ENCODE results near the gene MLANA.

The MLANA gene

GRCh38 chr9:5890641-5891040, at the start of gene MLANA:
TSS of gene MLANA (plus strand) at chr9:5890889. CDS start at chr9:5892475, 1,586 bp downstream.
- DNase-seq = no peak

GRCh38 chr9:5841771-5842573, 48.7 kb upstream of the MLANA start:
- peak; percentile 56 for DNase-seq

GRCh38 chr9:5842929-5843793, 47.5 kb upstream of the MLANA start:
- DNase-seq = no peak

- no peak for DNase-seq
Measured at GRCh38 chr9:5843794-5844471, 46.8 kb upstream of the MLANA start.

- no peak for DNase-seq
Measured at GRCh38 chr9:5845157-5845531, 45.5 kb upstream of the MLANA start.

GRCh38 chr9:5846096-5846495, 44.6 kb upstream of the MLANA start:
- no peak for DNase-seq

GRCh38 chr9:5846501-5846921, 44.2 kb upstream of the MLANA start:
- no peak for DNase-seq

- no peak for DNase-seq
Measured at GRCh38 chr9:5848372-5848882, 42.3 kb upstream of the MLANA start.

- no peak for DNase-seq
Measured at GRCh38 chr9:5850724-5851122, 40.0 kb upstream of the MLANA start.

GRCh38 chr9:5851445-5851844, 39.2 kb upstream of the MLANA start:
- peak; percentile 37 for DNase-seq

- DNase-seq = no peak
Measured at GRCh38 chr9:5852987-5853386, 37.7 kb upstream of the MLANA start.

- no peak for DNase-seq
Measured at GRCh38 chr9:5853617-5854016, 37.1 kb upstream of the MLANA start.

- no peak for DNase-seq
Measured at GRCh38 chr9:5854063-5854790, 36.5 kb upstream of the MLANA start.

- no peak for DNase-seq
Measured at GRCh38 chr9:5857928-5858327, 32.8 kb upstream of the MLANA start.

- DNase-seq = no peak
Measured at GRCh38 chr9:5858833-5859232, 31.9 kb upstream of the MLANA start.

- DNase-seq = no peak
Measured at GRCh38 chr9:5863092-5863746, 27.5 kb upstream of the MLANA start.

- no peak for DNase-seq
Measured at GRCh38 chr9:5864446-5864845, 26.2 kb upstream of the MLANA start.

GRCh38 chr9:5866272-5866671, 24.4 kb upstream of the MLANA start:
- DNase-seq = no peak

GRCh38 chr9:5866685-5867084, 24.0 kb upstream of the MLANA start:
- no peak for DNase-seq

GRCh38 chr9:5868235-5868634, 22.5 kb upstream of the MLANA start:
- no peak for DNase-seq

GRCh38 chr9:5869315-5870019, 21.2 kb upstream of the MLANA start:
- DNase-seq = peak; percentile 25

- DNase-seq = no peak
Measured at GRCh38 chr9:5870020-5870339, 20.7 kb upstream of the MLANA start.

All from activated naive CD4-positive, alpha-beta T cell treated with anti-CD3 and anti-CD28 coated beads, Interleukin-2, amount 50 U/mL, for 16 hours (primary cell).